Measurements from ENCODE around the gene LDLRAD3. TPM values are rescaled to one million over a fixed set of nuclear protein-coding genes. Genes with fewer than 3 reads are reported as not detected.

The LDLRAD3 gene
- total and polyA plus RNA-seq, 12 donors: 0.87 to 5.1 (median 1.7) TPM

DNA sequence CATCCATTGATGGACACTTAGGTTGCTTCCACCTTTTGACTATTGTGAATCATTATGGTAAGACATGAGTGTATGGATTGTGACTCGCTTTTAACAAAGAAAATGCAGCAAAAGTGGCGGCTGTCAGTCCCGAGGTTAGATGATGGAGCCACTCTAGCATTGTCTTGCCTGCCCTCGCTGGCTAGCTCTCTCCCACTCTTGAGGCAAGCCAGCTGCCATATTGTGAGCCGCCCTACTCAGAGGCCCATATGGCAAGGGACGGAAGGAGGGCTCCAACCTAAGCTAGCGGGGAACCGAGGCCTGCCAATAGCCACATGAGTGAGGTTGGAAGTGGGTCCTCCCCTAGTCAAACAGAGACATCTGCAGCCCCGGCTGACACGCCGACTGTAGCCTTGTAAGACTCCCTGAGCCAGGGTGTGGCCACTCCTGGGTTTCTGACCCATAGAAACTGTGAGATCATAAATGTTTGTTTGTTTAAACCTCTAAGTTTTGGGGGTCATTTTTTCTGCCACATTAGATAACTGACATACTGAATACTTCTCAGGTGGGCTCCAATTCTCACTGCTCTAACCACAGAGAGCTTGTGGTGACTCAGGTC lies 160.2 kb downstream of the LDLRAD3 start:
- Histone ChIP-seq H3K27ac (no peak overlapping the region), H3K27me3 (peaks cover 0 to 29% (median 15%) of the 10 kb centered on the region in 7 donors), H3K4me1 (peaks cover 0 to 21% (median 13%) of the 10 kb centered on the region in 9 donors), H3K9me3 (peaks cover 0 to 4% (median 0%) of the 10 kb centered on the region in 11 donors), H3K36me3 (peaks cover 0 to 17% (median 0%) of the 10 kb centered on the region in 9 donors), H3K4me3 (no peak overlapping the region)
- DNase-seq (no peak), ATAC-seq (no peak)
- intact Hi-C loops (cut with DNase I): no loop called here
- 89 to 98% methylated on average over 11 of the region's 11 CpGs for WGBS, 2 donors
- TF ChIP-seq, protein P1, sequence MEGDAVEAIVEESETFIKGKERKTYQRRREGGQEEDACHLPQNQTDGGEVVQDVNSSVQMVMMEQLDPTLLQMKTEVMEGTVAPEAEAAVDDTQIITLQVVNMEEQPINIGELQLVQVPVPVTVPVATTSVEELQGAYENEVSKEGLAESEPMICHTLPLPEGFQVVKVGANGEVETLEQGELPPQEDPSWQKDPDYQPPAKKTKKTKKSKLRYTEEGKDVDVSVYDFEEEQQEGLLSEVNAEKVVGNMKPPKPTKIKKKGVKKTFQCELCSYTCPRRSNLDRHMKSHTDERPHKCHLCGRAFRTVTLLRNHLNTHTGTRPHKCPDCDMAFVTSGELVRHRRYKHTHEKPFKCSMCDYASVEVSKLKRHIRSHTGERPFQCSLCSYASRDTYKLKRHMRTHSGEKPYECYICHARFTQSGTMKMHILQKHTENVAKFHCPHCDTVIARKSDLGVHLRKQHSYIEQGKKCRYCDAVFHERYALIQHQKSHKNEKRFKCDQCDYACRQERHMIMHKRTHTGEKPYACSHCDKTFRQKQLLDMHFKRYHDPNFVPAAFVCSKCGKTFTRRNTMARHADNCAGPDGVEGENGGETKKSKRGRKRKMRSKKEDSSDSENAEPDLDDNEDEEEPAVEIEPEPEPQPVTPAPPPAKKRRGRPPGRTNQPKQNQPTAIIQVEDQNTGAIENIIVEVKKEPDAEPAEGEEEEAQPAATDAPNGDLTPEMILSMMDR (IDR thresholded peaks at IDR 0.05): no peak

GRCh38 chr11:36104660-36104992 lies 160.8 kb downstream of the LDLRAD3 start:
- no peak for DNase-seq
- intact Hi-C loops (cut with DNase I): no loop called here
- 31 to 35% methylated on average over 4 of the region's 4 CpGs for WGBS, 2 donors
- Histone ChIP-seq H3K4me3 (no peak overlapping the region), H3K27me3 (peaks cover 0 to 28% (median 15%) of the 10 kb centered on the region in 7 donors), H3K36me3 (peaks cover 0 to 15% (median 0%) of the 10 kb centered on the region in 9 donors), H3K27ac (no peak overlapping the region), H3K9me3 (peaks cover 0 to 4% (median 0%) of the 10 kb centered on the region in 11 donors), H3K4me1 (peaks cover 0 to 21% (median 13%) of the 10 kb centered on the region in 9 donors)
- ATAC-seq: peak; percentile 15 to 62 (median 46)
- TF ChIP-seq, protein P1 (IDR thresholded peaks at IDR 0.05): no peak

- no peak for DNase-seq
Observed at GRCh38 chr11:36105743-36106581, 162.1 kb downstream of the LDLRAD3 start.

DNA sequence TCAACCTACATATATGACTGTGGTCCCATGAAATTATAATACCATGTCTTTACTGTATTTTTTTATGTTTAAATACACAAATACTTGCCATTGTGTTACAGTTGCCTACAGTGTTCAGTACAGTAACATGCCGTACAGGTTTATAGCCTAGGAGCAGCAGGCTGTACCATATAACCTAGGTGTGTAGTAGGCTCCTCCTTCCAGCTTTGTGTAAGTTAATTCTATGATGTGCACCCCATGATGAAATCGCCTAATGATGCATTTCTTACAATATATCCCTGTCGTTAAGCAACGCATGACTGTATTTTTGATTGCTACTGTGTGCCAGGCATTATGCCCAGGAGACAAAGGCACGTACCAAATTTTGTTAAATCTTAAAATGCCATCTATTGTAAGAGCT lies 163.7 kb downstream of the LDLRAD3 start:
- Histone ChIP-seq H3K27me3 (peaks cover 0 to 40% (median 11%) of the 10 kb centered on the region in 7 donors), H3K4me1 (peaks cover 0 to 21% (median 13%) of the 10 kb centered on the region in 9 donors), H3K27ac (no peak overlapping the region), H3K4me3 (no peak overlapping the region), H3K36me3 (no peaks in the 10 kb centered on the region), H3K9me3 (peaks cover 0 to 7% (median 0%) of the 10 kb centered on the region in 11 donors)
- WGBS, 2 donors: 97% methylated on average over 5 of the region's 5 CpGs
- DNase-seq (no peak), ATAC-seq (no peak)
- TF ChIP-seq, protein P1 (IDR thresholded peaks at IDR 0.05): no peak
- intact Hi-C loops (cut with DNase I): no loop called here

More at GRCh38 chr11:36105743-36106581, 162.1 kb downstream of the LDLRAD3 start:
- peak in 6 of 8 donors; percentile 7 to 32 (median 16) for ATAC-seq
- H3K27me3 ChIP-seq: peaks cover 0 to 32% (median 11%) of the 10 kb centered on the region in 7 donors
- peaks cover 0 to 21% (median 13%) of the 10 kb centered on the region in 9 donors for H3K4me1 ChIP-seq
- 60 to 74% methylated on average over 9 of the region's 9 CpGs for WGBS, 2 donors
- no peak overlapping the region for H3K4me3 ChIP-seq
- TF ChIP-seq, protein P1 (IDR thresholded peaks at IDR 0.05): no peak
- intact Hi-C loops (cut with DNase I): no loop called here
- no peak overlapping the region for H3K27ac ChIP-seq
- H3K9me3 ChIP-seq: peaks cover 0 to 4% (median 0%) of the 10 kb centered on the region in 11 donors
- H3K36me3 ChIP-seq: peaks cover 0 to 4% (median 0%) of the 10 kb centered on the region in 9 donors
